WTC11 (cell line): Measurements from ENCODE around the gene PDE8B.

Experiments
- ATF3 ChIP-seq: sonication (generic); formaldehyde crosslinking; conservative IDR thresholded peaks from 2 replicates; pipeline ENCODE4 v1.8.1; 2022; ENCODE audit warnings: mild to moderate bottlenecking, missing genetic modification reagents
- CTCF ChIP-seq: fragments of 200-600 bp; IDR thresholded peaks from 2 replicates; pipeline ENCODE4 v1.8.0; 2022; ENCODE audit warnings: antibody characterized with exemption
- FOXP1 ChIP-seq: sonication (generic); formaldehyde crosslinking; IDR thresholded peaks from 2 replicates; pipeline ENCODE4 v1.8.0; 2022; ENCODE audit warnings: missing genetic modification reagents, mild to moderate bottlenecking, moderate library complexity, borderline replicate concordance
- KAT7 ChIP-seq: sonication (generic); formaldehyde crosslinking; IDR thresholded peaks from 2 replicates; pipeline ENCODE4 v1.8.1; 2023; ENCODE audit warnings: missing genetic modification reagents, mild to moderate bottlenecking, borderline replicate concordance
- SP1 ChIP-seq: sonication (generic); formaldehyde crosslinking; conservative IDR thresholded peaks from 2 replicates; pipeline ENCODE4 v1.8.1; 2022; ENCODE audit warnings: missing genetic modification reagents
- ZNF121 ChIP-seq: sonication (generic); formaldehyde crosslinking; IDR thresholded peaks from 2 replicates; pipeline ENCODE4 v1.8.0; 2023; ENCODE audit warnings: missing genetic modification reagents

GRCh38 chr5:77224672-77225355 is 14.3 kb downstream of the PDE8B start:
- no peak for TF ChIP-seq CTCF
- no peak for TF ChIP-seq SP1 (CRISPR knock-in tag)
- TF ChIP-seq FOXP1 (CRISPR knock-in tag), result no peak
- TF ChIP-seq ZNF121 (CRISPR knock-in tag), result no peak
- no peak for TF ChIP-seq KAT7 (CRISPR knock-in tag)
- no peak for TF ChIP-seq ATF3
